ENCODE data around the gene GNG7. TPM values are rescaled to one million over a fixed set of nuclear protein-coding genes. Genes with fewer than 3 reads are reported as not detected.

Gene GNG7
- total RNA-seq, 4 donors from 2014 or later = 0.57 to 3.8 (median 1.6) TPM

DNA sequence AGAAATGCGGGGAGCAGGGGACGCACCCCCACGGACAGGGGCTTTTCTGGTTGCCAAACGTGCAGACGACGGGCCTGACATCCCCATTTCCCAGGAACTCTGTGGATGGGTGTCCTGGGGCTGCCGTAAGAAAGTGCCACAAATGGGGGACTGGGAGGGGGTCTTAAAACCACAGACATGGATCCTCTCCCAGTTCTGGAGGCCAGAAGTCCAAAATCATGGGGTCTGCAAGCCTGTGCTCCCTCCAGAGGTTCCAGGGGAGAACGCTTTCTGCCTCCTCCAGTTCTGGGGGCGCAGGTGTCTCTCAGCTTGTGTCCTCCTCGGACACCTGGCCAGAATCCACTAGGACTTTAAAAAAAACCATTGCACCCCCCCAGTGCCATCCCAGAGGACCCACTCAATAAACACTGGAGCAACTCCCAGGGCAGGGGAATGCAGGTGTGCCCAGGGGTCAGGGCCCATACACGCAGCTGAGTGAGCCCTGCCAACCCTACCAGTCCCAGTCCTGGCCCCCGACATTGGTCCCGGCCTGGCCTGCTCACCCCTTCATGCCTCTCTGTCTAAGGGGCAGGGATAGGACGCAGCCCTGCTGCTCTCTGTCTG is 122.7 kb downstream of the GNG7 start:
- Histone ChIP-seq H3K4me1 (peaks cover 27 to 50% (median 32%) of the 10 kb centered on the region in 3 donors), H3K27ac (peak overlapping the region; percentile 68 to 87 (median 82)), H3K9me3 (peaks cover 0 to 18% (median 5%) of the 10 kb centered on the region in 3 donors), H3K27me3 (no peaks in the 10 kb centered on the region), H3K4me3 (peak overlapping the region in 3 of 4 donors; percentile 47 to 70 (median 48)), H3K36me3 (no peaks in the 10 kb centered on the region)
- no peak for DNase-seq
- intact Hi-C loops (cut with DNase I) = no loop called here
- WGBS, 2 donors = 38 to 85% methylated on average over 2 to 8 of the region's 14 CpGs
- no peak for TF ChIP-seq POLR2A (IDR thresholded peaks at IDR 0.05)
- TF ChIP-seq, protein P1, sequence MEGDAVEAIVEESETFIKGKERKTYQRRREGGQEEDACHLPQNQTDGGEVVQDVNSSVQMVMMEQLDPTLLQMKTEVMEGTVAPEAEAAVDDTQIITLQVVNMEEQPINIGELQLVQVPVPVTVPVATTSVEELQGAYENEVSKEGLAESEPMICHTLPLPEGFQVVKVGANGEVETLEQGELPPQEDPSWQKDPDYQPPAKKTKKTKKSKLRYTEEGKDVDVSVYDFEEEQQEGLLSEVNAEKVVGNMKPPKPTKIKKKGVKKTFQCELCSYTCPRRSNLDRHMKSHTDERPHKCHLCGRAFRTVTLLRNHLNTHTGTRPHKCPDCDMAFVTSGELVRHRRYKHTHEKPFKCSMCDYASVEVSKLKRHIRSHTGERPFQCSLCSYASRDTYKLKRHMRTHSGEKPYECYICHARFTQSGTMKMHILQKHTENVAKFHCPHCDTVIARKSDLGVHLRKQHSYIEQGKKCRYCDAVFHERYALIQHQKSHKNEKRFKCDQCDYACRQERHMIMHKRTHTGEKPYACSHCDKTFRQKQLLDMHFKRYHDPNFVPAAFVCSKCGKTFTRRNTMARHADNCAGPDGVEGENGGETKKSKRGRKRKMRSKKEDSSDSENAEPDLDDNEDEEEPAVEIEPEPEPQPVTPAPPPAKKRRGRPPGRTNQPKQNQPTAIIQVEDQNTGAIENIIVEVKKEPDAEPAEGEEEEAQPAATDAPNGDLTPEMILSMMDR (IDR thresholded peaks at IDR 0.05) = peak in 1 of 6 experiments; percentile 2

DNA sequence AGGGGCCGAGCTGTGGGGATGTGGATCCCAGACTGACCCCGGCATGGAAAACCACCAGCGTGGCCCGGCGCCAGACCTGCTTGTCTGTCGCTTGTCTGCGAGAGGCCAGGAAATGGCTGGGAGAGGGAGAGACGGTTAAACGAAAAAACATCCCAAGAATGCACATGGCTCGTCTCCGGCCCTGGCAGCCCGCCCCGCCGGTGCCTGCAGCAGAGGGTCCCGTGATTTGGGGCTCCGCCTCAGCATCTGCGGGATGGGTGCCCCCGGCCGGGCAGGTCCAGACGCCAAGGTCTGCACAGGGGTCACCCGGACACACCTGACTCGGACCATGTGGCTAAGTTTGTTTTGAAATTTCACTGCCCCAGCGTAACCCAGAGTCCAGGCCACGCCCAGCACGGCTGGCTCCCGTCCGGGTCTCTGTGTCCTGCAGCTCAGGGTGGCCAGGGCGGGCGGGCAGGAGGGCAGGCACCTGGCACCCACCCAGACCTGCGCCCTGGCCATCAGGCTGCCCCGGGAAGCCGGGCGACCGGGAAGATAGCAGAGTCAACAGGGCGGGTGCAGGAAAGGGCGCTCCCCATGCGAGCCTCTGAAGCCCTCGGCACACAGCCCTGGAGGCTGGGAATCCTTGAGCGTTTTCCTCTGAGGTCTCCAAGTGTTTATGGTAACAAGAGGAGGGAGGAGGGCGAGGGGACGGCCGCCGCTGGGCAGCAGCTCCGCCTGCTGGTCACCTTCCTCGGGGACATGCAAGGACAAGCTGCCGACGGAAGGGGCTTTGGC is 123.4 kb downstream of the GNG7 start:
- Histone ChIP-seq H3K9me3 (peaks cover 0 to 17% (median 5%) of the 10 kb centered on the region in 3 donors), H3K4me3 (peak overlapping the region; percentile 16 to 70 (median 48)), H3K27me3 (no peaks in the 10 kb centered on the region), H3K4me1 (peaks cover 27 to 50% (median 32%) of the 10 kb centered on the region in 3 donors), H3K27ac (peak overlapping the region; percentile 68 to 87 (median 82)), H3K36me3 (no peaks in the 10 kb centered on the region)
- intact Hi-C loops (cut with DNase I) = no loop called here
- DNase-seq = no peak
- 0 to 8% methylated on average over 15 to 19 of the region's 47 CpGs for WGBS, 2 donors
- TF ChIP-seq POLR2A (IDR thresholded peaks at IDR 0.05) = no peak
- TF ChIP-seq, protein P1 (IDR thresholded peaks at IDR 0.05) = peak; percentile 80 to 90 (median 88)

DNA sequence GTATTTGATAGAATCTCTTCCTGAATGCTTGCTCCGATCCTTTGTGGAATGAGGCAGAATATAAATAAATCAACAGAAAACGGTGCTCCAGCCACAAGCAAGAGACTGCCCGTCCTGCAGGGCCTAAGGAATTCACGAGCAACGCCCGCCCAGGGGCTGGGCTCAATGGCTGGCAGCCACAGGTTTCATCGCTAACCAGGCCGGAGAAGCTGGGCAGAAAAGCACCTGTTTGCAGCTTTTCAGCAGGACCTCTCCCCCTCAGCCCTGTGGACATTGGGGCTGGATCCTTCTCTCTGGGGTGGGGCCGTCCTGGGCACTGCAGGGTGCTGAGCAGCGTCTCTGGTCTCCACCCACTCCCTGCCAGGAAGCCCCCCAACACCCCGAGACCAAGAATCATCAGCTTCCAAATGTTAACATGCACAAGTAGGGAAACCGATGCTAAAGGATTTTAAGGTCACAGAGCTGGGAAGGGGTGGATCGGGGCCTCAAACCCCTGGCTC is 124.1 kb downstream of the GNG7 start:
- peaks cover 0 to 10% (median 5%) of the 10 kb centered on the region in 3 donors for H3K9me3 ChIP-seq
- intact Hi-C loops (cut with DNase I) = no loop called here
- H3K36me3 ChIP-seq = no peaks in the 10 kb centered on the region
- no peaks in the 10 kb centered on the region for H3K27me3 ChIP-seq
- H3K27ac ChIP-seq = peak overlapping the region; percentile 68 to 87 (median 82)
- WGBS, 2 donors = 2 to 44% methylated on average over 9 to 11 of the region's 13 CpGs
- no peak for DNase-seq
- TF ChIP-seq, protein P1 (IDR thresholded peaks at IDR 0.05) = no peak
- no peak for TF ChIP-seq POLR2A (IDR thresholded peaks at IDR 0.05)
- H3K4me3 ChIP-seq = peak overlapping the region; percentile 16 to 70 (median 48)
- peaks cover 27 to 50% (median 32%) of the 10 kb centered on the region in 3 donors for H3K4me1 ChIP-seq

DNA sequence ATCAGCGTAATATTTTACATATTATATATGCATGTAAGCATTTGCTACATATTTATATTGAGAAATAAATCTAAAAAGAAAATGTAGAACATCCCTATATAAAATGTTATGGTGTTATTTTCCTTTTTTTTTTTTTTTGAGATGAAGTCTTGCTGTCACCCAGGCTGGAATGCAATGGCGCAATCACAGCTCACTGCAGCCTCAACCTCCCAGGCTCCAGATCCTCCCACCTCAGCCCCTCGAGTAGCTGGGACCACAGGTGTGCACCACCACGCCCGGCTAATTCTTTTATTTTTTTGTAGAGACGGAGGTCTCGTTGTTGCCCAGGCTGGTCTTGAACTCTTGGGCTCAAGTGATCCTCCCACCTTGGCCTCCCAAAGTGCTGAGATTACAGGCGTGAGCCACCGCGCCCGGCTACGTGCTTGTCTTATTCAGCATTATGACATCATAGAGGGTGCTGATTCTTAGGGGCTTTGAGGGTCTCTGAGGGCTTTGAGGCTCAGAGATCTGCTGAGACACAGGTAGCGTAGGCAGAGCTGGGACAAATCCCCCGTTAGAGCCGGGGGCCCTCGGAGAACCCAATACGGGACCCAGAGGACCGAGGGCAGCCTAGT is 124.7 kb downstream of the GNG7 start:
- intact Hi-C loops (cut with DNase I) = no loop called here

More for the DNA sequence above, 124.7 kb downstream of the GNG7 start:
- Histone ChIP-seq H3K4me3 (peak overlapping the region in 1 of 4 donors; percentile 70), H3K4me1 (peaks cover 27 to 50% (median 32%) of the 10 kb centered on the region in 3 donors), H3K9me3 (peaks cover 0 to 4% (median 2%) of the 10 kb centered on the region in 3 donors), H3K27me3 (no peaks in the 10 kb centered on the region), H3K27ac (peak overlapping the region; percentile 68 to 87 (median 82)), H3K36me3 (no peaks in the 10 kb centered on the region)
- 85 to 88% methylated on average over 7 to 15 of the region's 18 CpGs for WGBS, 2 donors
- no peak for DNase-seq
- TF ChIP-seq, protein P1 (IDR thresholded peaks at IDR 0.05) = no peak
- TF ChIP-seq POLR2A (IDR thresholded peaks at IDR 0.05) = no peak
